Breast epithelium (tissue), 4 donors: ENCODE results near the gene UGT2A2. TPM values are rescaled to one million over a fixed set of nuclear protein-coding genes. Genes with fewer than 3 reads are reported as not detected.
"Not testable (repeated sequence)": the region's sequence is repeated elsewhere in the genome, so short reads cannot be mapped to it uniquely, and the experiment has no call there.

ENCODE experiments used
- DNase-seq, 2 donors: peaks; one replicate each; pipeline ENCODE4 v3.0.0-alpha.2; 2019; ENCODE audit warnings: low spot score in 2 of 2
- H3K27ac ChIP-seq, 2 donors: fragments of 200-600 bp; sonication (generic) in 1 of 2; one replicate each; pipeline ENCODE4 v1.5.1; 2016 to 2019; ENCODE audit warnings: mild to moderate bottlenecking in 1 of 2
- H3K27me3 ChIP-seq, 2 donors: fragments of 200-600 bp; sonication (generic) in 1 of 2; one replicate each; pipeline versions ENCODE4 v1.5.1 to v1.6.0; 2017 to 2019; ENCODE audit warnings: control low read depth in 1 of 2, mild to moderate bottlenecking in 1 of 2
- H3K36me3 ChIP-seq: fragments of 200-600 bp; one replicate; pipeline ENCODE4 v1.5.1; 2019
- H3K4me1 ChIP-seq, 2 donors: fragments of 200-600 bp; sonication (generic); one replicate each; pipeline ENCODE4 v1.5.1; 2016 to 2019; ENCODE audit warnings: control low read depth in 1 of 2
- H3K4me3 ChIP-seq, 3 donors: fragments of 200-600 bp; sonication (generic); 1 replicate in 2 of 3; 2 replicates in 1 of 3; pipeline ENCODE4 v1.5.1; 2016 to 2019; ENCODE audit warnings: mild to moderate bottlenecking in 3 of 3, moderate library complexity in 2 of 3
- H3K9me3 ChIP-seq, 2 donors: fragments of 200-600 bp; sonication (generic) in 1 of 2; one replicate each; pipeline ENCODE4 v1.5.1; 2016 to 2019; ENCODE audit warnings: control low read depth in 1 of 2
- CTCF ChIP-seq, 3 donors: fragments of 450-650 bp; IDR thresholded peaks; one replicate each; pipeline ENCODE4 v1.5.1; 2016 to 2017; ENCODE audit warnings: antibody characterized with exemption in 3 of 3, mild to moderate bottlenecking in 3 of 3, moderate library complexity in 3 of 3
- POLR2A ChIP-seq: fragments of 450-650 bp; IDR thresholded peaks from one replicate; pipeline ENCODE4 v1.6.1; 2016; ENCODE audit warnings: antibody characterized with exemption, mild to moderate bottlenecking, moderate library complexity
- POLR2AphosphoS5 ChIP-seq, 3 donors: sonication (generic); formaldehyde crosslinking; IDR thresholded peaks; one replicate each; pipeline ENCODE4 v1.6.1; 2017; ENCODE audit warnings: antibody characterized with exemption in 3 of 3
- intact Hi-C: fragments of 100-400 bp; cut with DNase I; formaldehyde crosslinking; loops from one replicate; pipeline ENCODE4 v1.15.1; 2023; ENCODE audit warnings: low total_unique reads
- total RNA-seq, 3 donors: library from RNA; depleted of rRNA; stranded (reverse); fragments of >200 nt; gene quantifications; one replicate each; pipeline ENCODE4 v1.1.0, GENCODE V29; 2016

Gene UGT2A2
- total RNA-seq, result not detected

GRCh38 chr4:69639542-69639941 is at the start of gene UGT2A2:
Gene UGT2A2 (minus strand): TSS chr4:69639642. CDS start chr4:69639640, 2 bp downstream.
- no peak within 1 kb of the TSS for H3K4me3 ChIP-seq
- no peak within 1 kb of the TSS for H3K27ac ChIP-seq
- no peaks in the 10 kb centered on the region for H3K36me3 ChIP-seq
- H3K9me3 ChIP-seq, result no peaks in the 10 kb centered on the region
- DNase-seq, result no peak
- intact Hi-C loops, result no loop called here
- no peaks in the 10 kb centered on the region for H3K4me1 ChIP-seq
- H3K27me3 ChIP-seq, result no peaks in the 10 kb centered on the region
- TF ChIP-seq POLR2A, result no peak
- no peak for TF ChIP-seq CTCF (IDR thresholded peaks at IDR 0.05)
- TF ChIP-seq POLR2AphosphoS5 (IDR thresholded peaks at IDR 0.05), result no peak

- no peak overlapping the region for H3K4me3 ChIP-seq
- no peak overlapping the region for H3K27ac ChIP-seq
- no peaks in the 10 kb centered on the region for H3K9me3 ChIP-seq
- no peaks in the 10 kb centered on the region for H3K36me3 ChIP-seq
- TF ChIP-seq CTCF (IDR thresholded peaks at IDR 0.05), result no peak
- no peak for TF ChIP-seq POLR2A
- no peak for TF ChIP-seq POLR2AphosphoS5 (IDR thresholded peaks at IDR 0.05)
- intact Hi-C loops, result no loop called here
- no peaks in the 10 kb centered on the region for H3K4me1 ChIP-seq
- no peak for DNase-seq
- H3K27me3 ChIP-seq, result no peaks in the 10 kb centered on the region
Measured at GRCh38 chr4:69684804-69685203, 45.4 kb upstream of the UGT2A2 start.

- intact Hi-C loops, result no loop called here
- H3K9me3 ChIP-seq, result no peaks in the 10 kb centered on the region
- TF ChIP-seq POLR2A (no peak), POLR2AphosphoS5 (IDR thresholded peaks at IDR 0.05) (no peak), CTCF (IDR thresholded peaks at IDR 0.05) (no peak)
- DNase-seq, result no peak
- no peaks in the 10 kb centered on the region for H3K27me3 ChIP-seq
- H3K36me3 ChIP-seq, result no peaks in the 10 kb centered on the region
- no peak overlapping the region for H3K27ac ChIP-seq
- no peaks in the 10 kb centered on the region for H3K4me1 ChIP-seq
- no peak overlapping the region for H3K4me3 ChIP-seq
Measured at GRCh38 chr4:69668680-69669079, 29.2 kb upstream of the UGT2A2 start.

GRCh38 chr4:69664009-69664408 is 24.6 kb upstream of the UGT2A2 start:
- DNase-seq, H3K9me3 ChIP-seq, intact Hi-C loops: not testable (repeated sequence)

GRCh38 chr4:69661130-69661803 is 21.8 kb upstream of the UGT2A2 start:
- H3K27me3 ChIP-seq, DNase-seq, H3K4me3 ChIP-seq, H3K27ac ChIP-seq, H3K36me3 ChIP-seq, intact Hi-C loops, H3K4me1 ChIP-seq, H3K9me3 ChIP-seq: not testable (repeated sequence)

More at GRCh38 chr4:69664009-69664408, 24.6 kb upstream of the UGT2A2 start:
- not testable (repeated sequence) for H3K4me1 ChIP-seq, H3K27ac ChIP-seq, H3K27me3 ChIP-seq, H3K36me3 ChIP-seq, H3K4me3 ChIP-seq

GRCh38 chr4:69658133-69658532 is 18.7 kb upstream of the UGT2A2 start:
- intact Hi-C loops, result no loop called here
- no peak for DNase-seq
- Histone ChIP-seq H3K27me3 (no peaks in the 10 kb centered on the region), H3K9me3 (no peaks in the 10 kb centered on the region), H3K36me3 (no peaks in the 10 kb centered on the region), H3K4me1 (no peaks in the 10 kb centered on the region), H3K4me3 (no peak overlapping the region), H3K27ac (no peak overlapping the region)
- TF ChIP-seq POLR2A (no peak), CTCF (IDR thresholded peaks at IDR 0.05) (no peak), POLR2AphosphoS5 (IDR thresholded peaks at IDR 0.05) (no peak)
